ENCODE results near the gene LRRN3. TPM values are rescaled to one million over a fixed set of nuclear protein-coding genes. Genes with fewer than 3 reads are reported as not detected.

LRRN3 gene
- total and polyA plus RNA-seq, 2 donors (not counting 1 experiment from before 2014, with no cell fraction given), result 1.8 to 3.9 TPM

DNA sequence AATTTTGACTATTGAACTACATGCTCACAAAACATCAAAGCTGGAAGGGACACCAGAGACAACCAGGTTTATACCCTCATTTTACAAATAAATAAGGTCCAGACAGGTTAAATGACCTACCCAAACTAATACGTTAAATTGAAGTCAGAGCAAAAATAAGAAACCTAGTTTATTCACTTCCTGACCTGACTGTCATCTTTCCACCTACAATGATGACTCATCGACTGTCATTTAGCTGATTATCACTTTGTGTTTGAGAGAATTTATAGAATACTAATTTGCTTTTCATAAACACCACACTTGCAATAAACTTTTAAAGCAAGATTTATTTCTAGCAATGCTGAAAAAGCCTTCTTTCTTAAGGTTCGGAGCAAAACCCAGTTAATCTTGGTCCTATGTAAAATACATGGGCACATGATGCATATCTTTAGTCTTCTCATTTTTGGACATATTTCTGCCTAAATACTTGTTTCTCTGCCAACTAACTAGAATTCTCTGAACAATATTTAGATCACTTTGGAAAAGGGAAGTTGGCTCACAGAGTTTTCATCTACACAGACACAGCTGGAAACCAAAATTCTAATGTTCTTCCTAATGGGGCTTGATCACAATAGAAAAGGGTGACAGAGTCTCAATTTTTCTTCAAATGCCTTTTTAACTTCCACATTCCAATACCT lies 16.7 kb upstream of the LRRN3 start:
- no peak for TF ChIP-seq EZH2 (IDR thresholded peaks at IDR 0.05; ENCODE audit: low read length, missing control alignments)
- TF ChIP-seq CTCF (conservative IDR thresholded peaks at IDR 0.05 in 1 of 2, IDR thresholded peaks at IDR 0.05 in 1 of 2; ENCODE audit: low read depth in 1 of 2, low read length in 2 of 2), result no peak
- Histone ChIP-seq H4K20me1 (ENCODE audit: control insufficient read depth, extremely low read depth, insufficient read depth, low read length) (no peaks in the 10 kb centered on the region), H3K4me3 (replicated peaks in 1 of 4; ENCODE audit: control extremely low read depth in 1 of 4, insufficient read depth in 1 of 4, low read depth in 3 of 4, low read length in 4 of 4) (no peak overlapping the region), H3K4me2 (ENCODE audit: extremely low read depth, insufficient read depth, low read length) (no peak overlapping the region), H3K27me3 (ENCODE audit: control insufficient read depth, insufficient read depth, low read length) (no peaks in the 10 kb centered on the region), H2AFZ (ENCODE audit: low read length) (no peak overlapping the region), H3K36me3 (ENCODE audit: control insufficient read depth, insufficient read depth, low read length) (no peaks in the 10 kb centered on the region), H3K79me2 (ENCODE audit: control insufficient read depth, insufficient read depth, low read length) (no peaks in the 10 kb centered on the region), H3K4me1 (ENCODE audit: control insufficient read depth, extremely low read depth, insufficient read depth, low read length) (no peaks in the 10 kb centered on the region), H3K27ac (ENCODE audit: insufficient read depth, low read length) (no peak overlapping the region), H3K9me3 (ENCODE audit: control insufficient read depth, insufficient read depth, low read depth, low read length) (no peaks in the 10 kb centered on the region), H3K9ac (ENCODE audit: insufficient read depth, low read length) (no peak overlapping the region)
- peak in 1 of 2 donors; percentile 29 for DNase-seq (ENCODE audit: low read depth in 2 of 2)

GRCh38 chr7:111074748-111075146 lies 16.2 kb upstream of the LRRN3 start:
- Histone ChIP-seq H3K27ac (ENCODE audit: insufficient read depth, low read length) (no peak overlapping the region), H3K4me2 (ENCODE audit: extremely low read depth, insufficient read depth, low read length) (no peak overlapping the region), H3K4me3 (replicated peaks in 1 of 4; ENCODE audit: control extremely low read depth in 1 of 4, insufficient read depth in 1 of 4, low read depth in 3 of 4, low read length in 4 of 4) (no peak overlapping the region), H3K27me3 (ENCODE audit: control insufficient read depth, insufficient read depth, low read length) (no peaks in the 10 kb centered on the region), H3K4me1 (ENCODE audit: control insufficient read depth, extremely low read depth, insufficient read depth, low read length) (no peaks in the 10 kb centered on the region), H2AFZ (ENCODE audit: low read length) (no peak overlapping the region), H4K20me1 (ENCODE audit: control insufficient read depth, extremely low read depth, insufficient read depth, low read length) (no peaks in the 10 kb centered on the region), H3K9me3 (ENCODE audit: control insufficient read depth, insufficient read depth, low read depth, low read length) (no peaks in the 10 kb centered on the region), H3K36me3 (ENCODE audit: control insufficient read depth, insufficient read depth, low read length) (no peaks in the 10 kb centered on the region), H3K79me2 (ENCODE audit: control insufficient read depth, insufficient read depth, low read length) (no peaks in the 10 kb centered on the region), H3K9ac (ENCODE audit: insufficient read depth, low read length) (no peak overlapping the region)
- DNase-seq (ENCODE audit: low read depth in 2 of 2), result no peak
- TF ChIP-seq CTCF (conservative IDR thresholded peaks at IDR 0.05 in 1 of 2, IDR thresholded peaks at IDR 0.05 in 1 of 2; ENCODE audit: low read depth in 1 of 2, low read length in 2 of 2), result no peak
- no peak for TF ChIP-seq EZH2 (IDR thresholded peaks at IDR 0.05; ENCODE audit: low read length, missing control alignments)

DNA sequence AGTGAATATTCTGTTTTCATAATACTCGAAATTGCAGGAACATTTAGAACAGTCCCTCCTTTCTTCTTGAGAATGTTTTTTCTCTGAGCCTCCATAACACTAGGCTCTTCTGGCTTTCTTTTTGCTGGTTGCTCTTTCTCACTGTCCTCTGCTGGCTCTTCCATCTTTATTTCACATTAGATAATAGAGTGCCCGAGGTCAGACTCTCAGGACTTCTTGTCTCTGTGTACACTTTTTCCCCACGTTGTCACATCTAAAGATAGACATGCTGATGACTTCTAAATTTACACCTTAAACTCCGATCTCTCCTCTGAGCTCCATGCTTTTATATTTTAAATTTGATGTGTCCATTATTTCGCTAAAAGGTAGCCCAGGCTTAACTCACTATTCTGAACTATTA lies 15.4 kb upstream of the LRRN3 start:
- no peaks in the 10 kb centered on the region for H3K36me3 ChIP-seq (ENCODE audit: control insufficient read depth, insufficient read depth, low read length)
- H3K4me1 ChIP-seq (ENCODE audit: control insufficient read depth, extremely low read depth, insufficient read depth, low read length), result no peaks in the 10 kb centered on the region
- no peaks in the 10 kb centered on the region for H3K27me3 ChIP-seq (ENCODE audit: control insufficient read depth, insufficient read depth, low read length)
- no peak overlapping the region for H3K27ac ChIP-seq (ENCODE audit: insufficient read depth, low read length)
- no peak overlapping the region for H3K9ac ChIP-seq (ENCODE audit: insufficient read depth, low read length)
- TF ChIP-seq EZH2 (IDR thresholded peaks at IDR 0.05; ENCODE audit: low read length, missing control alignments) (no peak), CTCF (conservative IDR thresholded peaks at IDR 0.05 in 1 of 2, IDR thresholded peaks at IDR 0.05 in 1 of 2; ENCODE audit: low read depth in 1 of 2, low read length in 2 of 2) (no peak)
- no peaks in the 10 kb centered on the region for H3K79me2 ChIP-seq (ENCODE audit: control insufficient read depth, insufficient read depth, low read length)
- H2AFZ ChIP-seq (ENCODE audit: low read length), result no peak overlapping the region
- no peaks in the 10 kb centered on the region for H3K9me3 ChIP-seq (ENCODE audit: control insufficient read depth, insufficient read depth, low read depth, low read length)
- no peak overlapping the region for H3K4me2 ChIP-seq (ENCODE audit: extremely low read depth, insufficient read depth, low read length)
- DNase-seq (ENCODE audit: low read depth in 2 of 2), result no peak
- H3K4me3 ChIP-seq (replicated peaks in 1 of 4; ENCODE audit: control extremely low read depth in 1 of 4, insufficient read depth in 1 of 4, low read depth in 3 of 4, low read length in 4 of 4), result no peak overlapping the region
- no peaks in the 10 kb centered on the region for H4K20me1 ChIP-seq (ENCODE audit: control insufficient read depth, extremely low read depth, insufficient read depth, low read length)

Measured in fibroblast of lung (primary cell).